Measurements from ENCODE around the gene NELFCD. TPM values are rescaled to one million over a fixed set of nuclear protein-coding genes. Genes with fewer than 3 reads are reported as not detected.
A peak's percentile ranks its signal among the peaks of the same experiment; 100 is the strongest.
"Not testable (repeated sequence)": the region's sequence is repeated elsewhere in the genome, so short reads cannot be mapped to it uniquely, and the experiment has no call there.

The NELFCD gene
- total RNA-seq, 3 donors from 2014 or later: 47.9 to 51.7 (median 50.0) TPM

DNA sequence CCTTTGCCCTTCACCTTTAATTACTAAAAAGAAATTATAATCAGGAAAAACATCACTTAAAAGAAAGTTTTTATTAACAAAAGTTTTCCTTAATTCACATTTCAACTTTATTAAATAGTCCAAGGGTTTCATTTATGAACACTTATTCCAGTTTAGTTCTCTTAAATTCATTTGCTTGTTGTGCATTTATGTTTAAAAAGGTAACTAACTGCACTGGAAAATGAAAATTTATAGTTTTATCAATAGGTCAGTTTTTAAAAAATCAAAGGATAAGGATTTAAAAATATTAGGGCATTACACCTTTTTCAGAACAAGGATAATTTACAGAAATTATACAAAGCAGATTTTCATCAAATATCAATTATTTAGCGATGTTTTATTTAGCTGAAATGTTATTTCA is 52.0 kb downstream of the NELFCD start:
- peaks cover 31% of the 10 kb centered on the region for H3K4me1 ChIP-seq (ENCODE audit: low read depth)
- no peak for DNase-seq
- peaks cover 7% of the 10 kb centered on the region for H3K36me3 ChIP-seq (ENCODE audit: low read depth)
- TF ChIP-seq, protein P1, sequence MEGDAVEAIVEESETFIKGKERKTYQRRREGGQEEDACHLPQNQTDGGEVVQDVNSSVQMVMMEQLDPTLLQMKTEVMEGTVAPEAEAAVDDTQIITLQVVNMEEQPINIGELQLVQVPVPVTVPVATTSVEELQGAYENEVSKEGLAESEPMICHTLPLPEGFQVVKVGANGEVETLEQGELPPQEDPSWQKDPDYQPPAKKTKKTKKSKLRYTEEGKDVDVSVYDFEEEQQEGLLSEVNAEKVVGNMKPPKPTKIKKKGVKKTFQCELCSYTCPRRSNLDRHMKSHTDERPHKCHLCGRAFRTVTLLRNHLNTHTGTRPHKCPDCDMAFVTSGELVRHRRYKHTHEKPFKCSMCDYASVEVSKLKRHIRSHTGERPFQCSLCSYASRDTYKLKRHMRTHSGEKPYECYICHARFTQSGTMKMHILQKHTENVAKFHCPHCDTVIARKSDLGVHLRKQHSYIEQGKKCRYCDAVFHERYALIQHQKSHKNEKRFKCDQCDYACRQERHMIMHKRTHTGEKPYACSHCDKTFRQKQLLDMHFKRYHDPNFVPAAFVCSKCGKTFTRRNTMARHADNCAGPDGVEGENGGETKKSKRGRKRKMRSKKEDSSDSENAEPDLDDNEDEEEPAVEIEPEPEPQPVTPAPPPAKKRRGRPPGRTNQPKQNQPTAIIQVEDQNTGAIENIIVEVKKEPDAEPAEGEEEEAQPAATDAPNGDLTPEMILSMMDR (IDR thresholded peaks at IDR 0.05): no peak
- H3K4me3 ChIP-seq: no peak overlapping the region
- intact Hi-C loops (cut with DNase I, micrococcal nuclease): no loop called here
- no peak for ATAC-seq
- H3K9me3 ChIP-seq: no peaks in the 10 kb centered on the region

DNA sequence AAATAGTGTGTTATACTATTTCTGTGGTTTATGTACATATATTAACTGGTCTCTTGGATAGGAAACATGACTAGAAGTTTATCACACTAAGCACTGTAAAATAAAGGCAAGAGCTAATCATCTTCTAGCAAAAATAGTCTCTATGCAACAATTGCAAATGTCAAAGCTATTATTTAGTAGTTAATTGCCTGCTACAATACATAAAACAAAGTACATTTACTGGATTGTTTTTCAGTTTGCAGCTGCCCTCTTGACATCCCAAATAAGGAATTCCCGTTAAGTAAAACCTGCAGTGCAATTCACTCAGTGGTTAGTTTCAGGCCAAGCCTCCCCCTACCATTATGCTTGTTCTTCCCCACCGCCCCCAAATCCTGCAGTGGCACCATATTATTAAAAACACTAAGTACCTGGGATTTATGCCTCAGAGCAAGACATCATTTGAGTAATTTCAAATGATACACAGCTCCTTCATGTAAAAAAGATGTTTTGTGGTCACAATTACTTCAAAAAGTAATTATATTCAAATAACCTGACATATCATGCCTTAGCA is 52.6 kb downstream of the NELFCD start:
- TF ChIP-seq, protein P1 (IDR thresholded peaks at IDR 0.05): no peak
- Histone ChIP-seq H3K4me1 (ENCODE audit: low read depth) (peaks cover 26% of the 10 kb centered on the region), H3K9me3 (no peaks in the 10 kb centered on the region), H3K4me3 (no peak overlapping the region), H3K36me3 (ENCODE audit: low read depth) (peaks cover 7% of the 10 kb centered on the region)
- intact Hi-C loops (cut with DNase I, micrococcal nuclease): no loop called here
- ATAC-seq (no peak), DNase-seq (no peak)

DNA sequence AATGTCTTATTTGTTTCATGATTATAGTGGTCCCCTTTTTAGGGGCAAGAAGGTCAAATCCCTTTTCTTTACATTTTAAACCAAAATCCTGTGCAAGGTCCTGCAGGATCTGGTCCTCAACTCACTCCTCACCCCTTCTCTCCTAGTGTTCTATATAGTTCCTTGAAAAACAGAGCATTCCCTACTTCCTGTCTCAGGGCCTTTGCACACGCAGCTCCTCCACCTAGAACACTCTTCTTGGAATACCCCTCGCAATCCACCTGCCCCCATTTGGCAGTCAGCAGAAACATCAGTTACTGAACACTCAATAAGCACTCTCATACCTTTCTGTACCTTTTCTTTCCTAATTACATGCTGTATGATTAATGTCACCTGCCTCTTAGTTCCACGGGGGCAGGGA is 54.3 kb downstream of the NELFCD start:
- intact Hi-C loops (cut with DNase I, micrococcal nuclease): no loop called here
- DNase-seq: no peak
- TF ChIP-seq, protein P1 (IDR thresholded peaks at IDR 0.05): no peak
- peaks cover 20% of the 10 kb centered on the region for H3K4me1 ChIP-seq (ENCODE audit: low read depth)
- no peaks in the 10 kb centered on the region for H3K9me3 ChIP-seq
- no peak for ATAC-seq
- H3K4me3 ChIP-seq: no peak overlapping the region
- peaks cover 7% of the 10 kb centered on the region for H3K36me3 ChIP-seq (ENCODE audit: low read depth)

DNA sequence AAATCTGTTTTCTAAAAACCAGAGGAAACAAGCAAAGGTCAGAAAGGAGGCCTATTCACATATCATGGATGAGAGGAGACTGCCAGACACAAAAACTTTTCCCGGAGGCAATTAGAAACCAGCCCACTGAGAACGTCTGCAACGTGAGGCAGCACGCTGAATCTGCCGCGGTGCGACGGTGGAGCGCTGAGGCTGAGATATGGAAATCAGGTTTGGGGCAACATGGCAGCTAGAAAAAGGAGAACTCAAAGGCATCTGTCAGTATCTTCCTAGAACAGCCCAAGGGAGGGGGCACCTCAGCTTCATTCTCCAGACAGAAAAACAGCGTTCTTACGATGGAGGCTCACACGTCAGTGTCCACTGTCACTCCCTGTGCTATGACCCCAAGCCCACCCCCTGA is 56.3 kb downstream of the NELFCD start:
- Histone ChIP-seq H3K4me3 (no peak overlapping the region), H3K4me1 (ENCODE audit: low read depth) (peaks cover 22% of the 10 kb centered on the region), H3K36me3 (ENCODE audit: low read depth) (peaks cover 7% of the 10 kb centered on the region), H3K9me3 (no peaks in the 10 kb centered on the region)
- no peak for ATAC-seq
- DNase-seq: no peak
- TF ChIP-seq, protein P1 (IDR thresholded peaks at IDR 0.05): no peak
- intact Hi-C loops (cut with DNase I, micrococcal nuclease): no loop called here

DNA sequence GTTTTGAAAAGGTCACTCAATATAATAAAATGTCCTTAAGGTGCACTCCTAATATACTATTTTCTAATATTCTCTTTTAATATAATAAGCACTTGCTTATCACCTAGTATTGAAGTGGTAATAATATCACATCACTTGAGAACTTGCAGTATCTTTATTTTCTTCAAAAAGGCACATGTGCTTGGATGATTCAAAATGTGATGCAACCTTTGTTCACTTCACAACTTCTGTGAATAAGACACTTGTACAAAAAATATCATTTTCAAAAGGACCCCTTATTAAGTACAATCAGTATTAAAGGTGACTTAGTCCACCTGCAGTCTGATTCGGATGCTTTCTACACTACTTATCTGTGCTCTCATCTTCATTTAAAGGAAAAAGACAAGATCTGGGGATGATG is 58.2 kb downstream of the NELFCD start:
- no peak for DNase-seq
- Histone ChIP-seq H3K4me1 (ENCODE audit: low read depth) (peaks cover 29% of the 10 kb centered on the region), H3K9me3 (no peaks in the 10 kb centered on the region), H3K36me3 (ENCODE audit: low read depth) (peaks cover 7% of the 10 kb centered on the region), H3K4me3 (no peak overlapping the region)
- intact Hi-C loops (cut with DNase I, micrococcal nuclease): no loop called here
- TF ChIP-seq, protein P1 (IDR thresholded peaks at IDR 0.05): no peak
- no peak for ATAC-seq

DNA sequence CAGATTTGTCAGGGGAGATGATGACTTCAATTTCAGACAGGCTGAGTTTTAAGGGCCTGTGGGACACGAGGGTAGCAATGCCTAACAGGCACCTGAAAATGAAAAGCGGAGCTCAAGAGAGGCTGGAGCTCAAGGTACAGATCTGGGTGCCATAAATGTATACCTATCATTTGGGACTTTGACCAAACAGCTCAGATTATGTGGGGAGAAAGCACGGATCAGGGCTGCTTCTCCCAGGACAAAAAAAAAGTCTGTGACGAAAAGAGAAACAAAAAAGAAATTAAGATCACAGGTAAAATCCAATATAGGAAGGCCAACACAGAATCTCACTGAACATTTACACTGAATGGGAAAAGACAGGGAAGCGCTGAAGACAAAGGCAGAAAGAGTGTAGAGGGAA is 59.6 kb downstream of the NELFCD start:
- Histone ChIP-seq H3K9me3 (no peaks in the 10 kb centered on the region), H3K4me3 (no peak overlapping the region), H3K4me1 (ENCODE audit: low read depth) (peaks cover 29% of the 10 kb centered on the region), H3K36me3 (ENCODE audit: low read depth) (peaks cover 5% of the 10 kb centered on the region)
- TF ChIP-seq, protein P1 (IDR thresholded peaks at IDR 0.05): no peak
- DNase-seq: peak in 1 of 3 donors; percentile 40
- intact Hi-C loops (cut with DNase I, micrococcal nuclease): no loop called here
- peak; percentile 24 for ATAC-seq

DNA sequence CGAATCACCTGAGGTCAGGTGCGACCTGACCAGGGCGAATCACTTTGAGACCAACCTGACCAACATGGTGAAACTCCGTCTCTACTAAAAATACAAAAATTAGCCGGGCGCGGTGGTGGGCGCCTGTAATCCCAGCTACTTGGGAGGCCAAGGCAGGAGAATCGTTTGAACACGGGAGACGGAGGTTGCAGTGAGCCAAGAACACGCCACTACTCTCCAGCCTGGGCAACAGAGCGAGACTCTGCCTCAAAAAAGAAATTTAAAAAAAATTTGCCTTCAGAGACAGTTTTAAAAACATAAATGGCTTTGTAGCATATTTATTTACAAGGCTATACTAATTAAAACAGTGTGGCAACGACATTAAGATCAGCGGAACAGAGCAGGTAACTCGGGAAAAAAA is 60.4 kb downstream of the NELFCD start:
- DNase-seq; H3K9me3 ChIP-seq; ATAC-seq; H3K4me3 ChIP-seq; H3K36me3 ChIP-seq (ENCODE audit: low read depth); intact Hi-C loops (cut with DNase I, micrococcal nuclease): not testable (repeated sequence)
- peaks cover 29% of the 10 kb centered on the region for H3K4me1 ChIP-seq (ENCODE audit: low read depth)
